ENCODE results near the gene SOCS3. TPM values are rescaled to one million over a fixed set of nuclear protein-coding genes. Genes with fewer than 3 reads are reported as not detected.
A peak's percentile ranks its signal among the peaks of the same experiment; 100 is the strongest.
"Not testable (repeated sequence)": the region's sequence is repeated elsewhere in the genome, so short reads cannot be mapped to it uniquely, and the experiment has no call there.

SOCS3 gene
- total RNA-seq, 1 donor from 2014 or later = 49.9 TPM

DNA sequence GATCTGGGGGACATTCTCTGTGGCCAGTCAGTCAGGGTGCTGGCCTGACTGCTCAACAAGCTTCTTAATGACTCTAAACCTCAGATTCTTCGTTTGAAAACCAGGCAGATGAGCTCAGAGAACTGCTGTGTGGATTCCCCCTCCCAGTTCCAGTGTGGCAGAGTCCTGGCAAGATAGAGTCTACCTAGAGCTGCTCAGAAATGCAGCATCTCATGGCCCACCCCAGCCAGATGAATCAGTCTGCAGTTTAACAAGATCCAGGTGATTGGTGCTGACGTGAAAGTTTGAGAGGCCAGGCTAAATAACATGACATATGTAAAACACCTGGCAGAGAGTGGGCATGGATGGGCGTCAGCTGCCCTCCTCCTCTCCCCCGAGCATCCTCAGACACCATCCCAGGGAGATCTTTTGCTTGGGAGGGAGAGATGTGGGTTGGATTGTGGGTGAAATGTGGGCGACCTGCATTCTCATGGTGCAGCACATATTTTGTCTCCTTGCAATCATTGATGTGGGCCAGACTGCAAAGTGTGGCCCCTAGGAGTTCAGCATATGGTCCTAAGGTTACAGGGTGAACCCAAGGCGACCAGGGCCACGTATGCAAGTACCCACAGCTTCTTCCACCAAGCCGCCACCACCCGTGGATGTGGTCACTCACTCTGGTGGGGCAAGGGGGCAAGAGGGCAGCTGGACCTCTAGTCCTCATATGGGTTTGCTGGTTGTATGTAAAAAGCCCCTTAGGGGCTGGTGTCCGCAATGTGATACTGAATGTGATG lies 19.5 kb downstream of the SOCS3 start:
- intact Hi-C loops (cut with DNase I) = loop anchor here (5.0 kb wide), 1 partner anchor 48 kb away; no protein-coding TSS in a partner anchor
- no peak for DNase-seq (ENCODE audit: low spot score)

DNA sequence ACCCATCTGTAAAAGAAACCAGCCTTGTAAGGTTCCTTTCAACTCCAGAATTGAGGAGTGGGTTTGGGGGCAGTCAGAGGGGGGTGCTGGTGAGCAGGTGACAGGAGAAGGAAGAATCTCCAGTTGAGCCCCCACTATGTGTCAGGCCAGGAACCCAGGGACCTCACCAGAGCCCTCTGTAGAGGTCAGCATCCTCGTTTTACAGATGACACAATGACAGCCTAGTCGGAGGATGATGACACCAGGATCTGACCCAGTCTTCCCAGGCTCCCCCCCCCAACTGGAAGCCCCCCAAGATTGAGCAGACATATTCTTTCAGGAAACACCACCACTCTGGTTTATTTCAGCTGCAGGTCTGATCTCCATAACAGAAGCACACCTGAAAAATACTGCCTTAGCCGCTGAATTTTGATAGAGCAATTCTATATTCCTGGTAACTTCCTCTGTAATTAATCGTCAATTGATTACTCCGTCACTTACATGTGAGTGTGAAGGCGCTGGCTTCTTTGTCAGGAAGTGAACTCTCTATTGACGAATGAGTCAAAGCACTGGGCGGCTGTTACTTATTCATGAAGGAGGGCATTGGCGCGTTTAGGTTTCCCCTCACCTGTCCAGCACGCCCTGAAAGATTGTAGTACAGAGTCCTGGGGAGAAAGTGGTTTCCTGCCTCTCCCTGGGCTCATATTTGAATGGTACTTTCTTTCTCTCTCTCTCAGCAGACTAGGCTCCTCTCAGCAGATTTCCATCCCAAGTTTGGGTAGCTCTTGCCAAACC lies 21.2 kb downstream of the SOCS3 start:
- DNase-seq (ENCODE audit: low spot score) = no peak
- intact Hi-C loops (cut with DNase I) = no loop called here

DNA sequence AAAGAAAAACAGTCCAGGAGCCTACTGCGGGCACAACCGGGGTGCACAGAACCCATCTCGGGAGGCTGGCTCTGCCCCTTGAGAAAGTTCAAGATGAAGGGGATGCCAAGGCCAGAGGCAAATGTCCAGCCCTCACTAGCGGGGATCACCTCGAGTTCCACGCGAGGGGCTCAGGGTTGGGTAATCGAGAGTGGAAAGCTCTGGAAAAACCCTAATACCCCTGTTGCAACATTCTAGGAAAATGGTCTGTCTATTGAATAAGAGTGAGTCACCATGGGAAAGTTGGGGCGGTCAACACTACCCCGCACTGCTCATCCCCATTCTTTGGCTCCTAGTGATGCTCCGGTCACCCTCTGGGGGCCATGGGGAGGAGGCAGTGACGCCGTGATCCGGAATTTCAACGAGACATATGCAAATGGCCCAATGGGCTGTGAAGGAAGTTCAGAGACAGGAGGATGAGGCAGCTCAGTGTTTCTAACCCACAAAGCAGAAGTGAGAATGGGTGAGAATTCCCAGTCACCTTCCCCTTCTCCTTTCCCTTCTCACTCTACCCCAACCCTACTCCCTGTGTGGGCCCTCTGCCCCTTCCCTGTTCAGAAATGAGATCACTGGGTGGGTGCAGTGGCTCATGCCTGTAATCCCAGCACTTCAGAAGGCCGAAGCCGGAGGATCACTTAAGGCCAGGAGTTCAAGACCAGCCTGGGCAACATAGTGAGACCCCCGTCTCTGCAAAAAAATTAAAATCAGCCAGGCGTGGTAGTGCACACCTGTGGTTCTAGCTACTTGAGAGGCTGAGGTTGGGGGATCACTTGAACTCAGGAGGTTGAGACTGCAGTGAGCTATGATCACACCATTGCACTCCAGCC lies 22.4 kb downstream of the SOCS3 start:
- DNase-seq (ENCODE audit: low spot score) = no peak
- intact Hi-C loops (cut with DNase I) = no loop called here

DNA sequence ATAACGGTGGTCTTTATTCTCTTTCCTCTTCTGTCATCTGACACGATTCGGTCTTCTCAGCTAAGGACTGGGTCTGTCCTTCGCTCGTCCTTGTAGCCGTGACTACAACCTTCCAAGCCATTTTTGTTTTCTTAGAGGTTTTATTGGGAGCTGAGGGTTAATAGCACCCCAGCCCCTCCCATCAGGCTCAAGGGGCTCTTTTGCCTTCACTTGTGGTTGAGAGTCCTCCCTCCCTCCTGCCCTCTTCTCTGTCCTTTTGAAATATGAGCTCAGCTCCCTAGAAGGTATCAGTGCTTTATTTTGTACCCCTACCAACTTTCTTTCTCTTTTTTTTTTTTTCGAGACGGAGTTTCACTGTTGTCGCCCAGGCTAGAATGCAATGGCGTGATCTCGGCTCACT lies 24.7 kb downstream of the SOCS3 start:
- DNase-seq (ENCODE audit: low spot score) = no peak
- intact Hi-C loops (cut with DNase I) = no loop called here

DNA sequence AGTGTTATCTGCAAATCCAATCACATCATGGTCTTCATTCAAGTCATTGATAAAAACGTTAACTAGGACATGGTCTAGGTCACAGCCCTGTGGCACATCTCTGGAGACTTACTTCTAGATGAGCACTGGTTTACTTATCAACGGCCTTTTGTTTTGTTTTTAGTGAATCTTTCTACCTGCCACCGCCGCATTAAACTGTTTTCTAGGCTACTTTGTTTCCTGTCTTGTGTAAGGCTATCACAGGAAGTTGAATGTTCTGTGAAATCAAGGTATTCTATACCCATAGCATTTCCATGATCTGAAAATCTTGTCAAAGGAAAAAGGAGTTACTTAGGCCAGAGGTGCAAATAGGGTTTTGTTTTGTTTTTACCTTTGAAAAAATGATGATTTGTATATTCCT lies 26.9 kb downstream of the SOCS3 start:
- no peak for DNase-seq (ENCODE audit: low spot score)
- intact Hi-C loops (cut with DNase I) = no loop called here

DNA sequence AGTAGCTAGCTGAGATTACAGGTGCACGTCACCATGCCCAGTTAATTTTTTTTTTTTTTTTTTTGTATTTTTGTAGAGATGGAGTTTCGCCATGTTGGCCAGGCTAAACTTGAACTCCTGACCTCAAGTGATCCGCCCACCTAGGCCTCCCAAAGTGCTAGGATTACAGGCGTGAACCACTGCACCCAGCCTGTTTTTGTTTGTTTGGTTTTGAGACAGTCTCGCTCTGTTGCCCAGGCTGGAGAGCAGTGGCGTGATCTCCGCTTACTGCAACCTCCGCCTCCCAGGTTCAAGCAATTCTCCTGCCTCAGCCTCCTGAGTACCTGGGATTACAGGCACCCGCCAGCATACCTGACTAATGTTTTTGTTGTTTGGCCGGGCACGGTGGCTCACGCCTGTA lies 28.5 kb downstream of the SOCS3 start:
- DNase-seq (ENCODE audit: low spot score); intact Hi-C loops (cut with DNase I): not testable (repeated sequence)

DNA sequence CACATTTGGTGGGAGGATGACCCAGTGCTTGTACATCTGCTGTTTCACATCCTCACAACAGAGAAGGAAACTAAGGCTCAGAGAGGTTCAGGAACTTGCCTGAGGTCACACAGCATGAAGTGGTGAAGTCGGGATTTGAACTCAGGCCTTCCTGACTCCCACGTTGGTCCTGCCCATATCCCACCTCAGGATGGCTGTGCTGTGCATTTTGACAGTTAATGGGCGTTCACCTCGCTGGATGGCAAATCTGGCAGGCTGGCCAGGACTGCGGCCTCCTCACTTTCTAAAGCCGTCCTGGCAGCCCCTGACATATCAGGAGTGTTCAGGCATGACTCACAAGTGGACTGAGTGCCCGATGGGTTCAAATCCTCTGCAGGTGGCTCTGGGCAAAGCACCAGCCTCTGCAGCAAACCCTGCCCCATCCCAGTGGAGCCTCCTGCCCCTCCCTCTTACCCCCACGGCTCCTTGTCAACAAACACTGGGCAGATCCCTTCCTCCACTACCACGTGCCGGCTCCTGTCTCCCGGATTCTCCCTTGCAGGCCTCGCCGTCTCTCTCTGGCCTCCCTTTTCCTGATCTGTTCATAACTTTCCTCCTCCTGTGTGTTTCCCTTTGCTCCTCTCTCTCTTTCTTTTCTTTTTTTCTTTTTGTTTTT lies 29.2 kb downstream of the SOCS3 start:
- intact Hi-C loops (cut with DNase I) = no loop called here
- DNase-seq (ENCODE audit: low spot score) = no peak

DNA sequence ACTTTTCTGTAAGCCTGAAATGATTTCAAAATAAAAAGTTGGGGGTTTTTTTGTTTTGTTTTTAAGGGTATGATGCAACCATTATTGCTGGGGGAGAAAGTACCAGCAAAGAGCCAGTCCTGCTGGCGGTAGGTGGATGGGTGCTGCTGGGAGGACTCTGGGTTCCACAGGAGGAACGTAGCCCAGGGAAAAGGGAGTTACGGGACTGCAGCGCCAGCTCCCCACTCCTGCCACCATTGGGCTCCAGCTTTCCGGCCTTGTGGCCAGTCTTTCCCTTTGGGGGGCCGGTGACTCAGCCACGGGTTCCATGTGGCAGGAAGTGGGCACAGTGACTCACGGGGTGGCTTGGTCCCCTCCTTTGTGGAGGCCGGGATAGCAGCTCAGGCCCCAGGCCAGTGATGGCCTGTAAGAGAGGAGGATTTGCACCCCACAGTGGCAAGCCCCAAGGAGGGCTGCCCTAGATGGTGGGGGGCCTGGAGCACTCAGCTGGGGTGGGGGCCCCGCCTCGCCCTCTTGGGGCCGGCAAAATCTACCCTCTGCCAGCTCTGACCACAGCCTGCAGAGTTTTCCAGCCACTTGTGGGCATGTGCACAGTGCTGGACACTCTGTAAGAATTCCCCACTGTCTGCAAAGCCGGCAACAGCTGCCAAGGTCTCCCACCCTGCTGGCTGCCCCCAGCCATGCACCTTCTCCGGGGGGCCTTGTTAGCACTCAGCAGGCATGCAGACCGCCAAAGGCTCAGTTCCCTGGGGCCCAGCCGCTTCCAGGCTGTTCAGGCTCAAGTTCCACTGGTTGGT lies 30.4 kb downstream of the SOCS3 start:
- intact Hi-C loops (cut with DNase I) = no loop called here
- no peak for DNase-seq (ENCODE audit: low spot score)

DNA sequence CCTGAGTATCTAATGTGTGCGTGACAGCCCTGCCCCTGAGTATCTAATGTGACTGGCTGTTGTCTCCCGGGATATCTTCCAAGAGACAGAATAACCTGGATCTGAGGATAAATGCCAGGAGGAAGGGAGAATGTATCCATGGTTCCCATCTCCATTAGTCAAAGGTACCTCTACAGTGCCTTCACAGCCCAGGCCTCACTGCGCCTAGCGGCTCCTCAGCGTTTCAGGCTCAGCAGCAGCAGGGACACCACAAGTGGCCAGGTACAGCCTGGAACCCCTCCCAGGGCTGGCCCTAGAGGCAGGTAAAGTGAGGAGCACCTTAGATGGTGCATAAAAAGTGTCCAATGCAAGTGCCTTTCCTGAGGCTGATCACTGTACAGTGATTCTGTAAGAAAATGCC lies 32.0 kb downstream of the SOCS3 start:
- intact Hi-C loops (cut with DNase I) = no loop called here

DNA sequence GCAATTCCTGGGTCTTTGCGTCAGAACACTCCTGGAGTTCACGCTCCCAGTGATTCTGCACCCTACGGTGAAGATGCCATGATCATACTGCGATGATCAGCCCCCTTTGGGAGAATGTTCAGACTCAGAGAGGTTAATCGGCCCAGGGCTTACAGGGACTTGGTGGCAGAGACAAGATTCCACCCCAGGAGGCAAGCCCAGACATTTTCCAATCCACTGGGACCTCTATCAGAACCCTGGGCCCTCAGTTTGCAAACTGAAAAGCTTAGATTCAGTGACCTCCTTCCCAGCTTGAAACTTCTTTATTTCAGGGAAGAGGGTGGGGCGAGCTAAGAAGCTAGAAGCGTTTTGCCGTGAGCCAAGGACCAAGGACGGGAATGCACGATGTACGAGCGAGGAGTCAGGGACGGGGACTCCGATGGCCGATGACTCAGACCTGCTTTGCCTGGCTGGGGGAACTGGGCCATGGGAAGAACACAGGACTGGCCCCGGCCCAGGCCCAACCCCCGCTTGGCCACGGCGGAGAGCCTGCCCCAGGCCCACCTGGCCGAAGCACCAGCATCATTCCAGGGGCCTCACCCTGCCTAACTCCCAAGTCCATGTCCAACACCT lies 34.7 kb downstream of the SOCS3 start:
- DNase-seq (ENCODE audit: low spot score) = no peak
- intact Hi-C loops (cut with DNase I) = no loop called here

More for the DNA sequence above, 32.0 kb downstream of the SOCS3 start:
- no peak for DNase-seq (ENCODE audit: low spot score)

DNA sequence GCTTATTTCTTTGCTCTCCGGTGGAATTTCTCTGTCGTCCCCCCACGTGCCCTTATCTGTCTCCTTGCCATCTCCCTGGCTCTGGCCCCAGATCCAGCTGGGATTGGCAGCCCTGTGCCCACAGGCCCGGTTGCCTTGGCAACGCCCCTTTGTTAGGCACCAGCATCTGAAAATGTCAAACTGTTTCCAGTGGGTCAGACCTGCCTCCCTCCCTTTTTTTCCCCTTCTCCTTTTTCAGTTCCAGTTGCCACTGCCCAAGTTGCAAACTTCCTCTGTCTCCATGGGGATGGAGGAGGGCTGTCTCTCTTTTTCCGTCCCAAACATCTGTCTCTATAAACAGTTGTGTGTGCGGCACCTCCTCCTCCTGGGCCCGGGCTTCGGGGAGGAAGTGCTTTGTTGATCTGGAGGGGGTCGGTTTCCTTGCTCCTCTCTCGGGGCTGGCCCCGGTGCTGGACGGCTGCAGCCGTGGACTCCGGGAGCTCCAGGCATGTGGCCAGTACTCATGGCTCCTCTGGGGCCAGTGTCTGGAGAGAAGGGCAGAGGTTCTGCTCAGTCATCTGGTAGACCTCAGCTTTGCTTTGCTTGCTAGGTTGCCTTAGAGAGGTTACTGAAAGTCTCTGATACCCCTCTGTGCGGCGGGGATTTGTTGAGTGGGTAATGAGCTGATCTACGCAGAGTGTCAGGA lies 35.3 kb downstream of the SOCS3 start:
- DNase-seq (ENCODE audit: low spot score) = peak; percentile 90

DNA sequence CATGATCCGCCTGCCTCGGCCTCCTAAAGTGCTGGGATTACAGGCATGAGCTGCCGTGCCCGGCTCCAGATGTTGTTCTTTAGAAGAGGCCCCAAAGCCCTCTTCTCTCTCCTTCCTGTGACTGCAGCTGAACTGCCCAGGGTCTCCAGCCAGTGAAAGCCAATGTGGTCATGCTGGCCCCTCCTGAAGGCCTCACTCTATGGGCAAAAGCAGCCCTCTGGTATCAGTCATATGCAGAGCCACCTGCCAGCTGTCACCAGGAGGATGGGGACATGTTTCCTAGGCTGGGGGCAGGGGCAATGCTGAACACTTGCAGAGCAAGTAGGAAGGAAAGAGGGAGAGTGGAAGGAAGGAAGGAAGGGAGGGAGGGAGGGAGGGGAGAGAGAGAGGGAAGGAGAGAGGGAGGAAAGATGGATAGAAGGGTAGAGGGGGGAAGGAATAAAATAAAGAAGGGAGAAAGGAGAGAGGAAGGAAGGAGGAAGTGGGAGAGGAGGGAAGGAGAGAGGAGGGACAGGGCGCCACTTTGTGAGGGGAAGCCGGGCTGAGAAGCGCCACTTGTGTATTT lies 36.0 kb downstream of the SOCS3 start:
- intact Hi-C loops (cut with DNase I) = no loop called here
- no peak for DNase-seq (ENCODE audit: low spot score)

More for the DNA sequence above, 35.3 kb downstream of the SOCS3 start:
- intact Hi-C loops (cut with DNase I) = no loop called here

DNA sequence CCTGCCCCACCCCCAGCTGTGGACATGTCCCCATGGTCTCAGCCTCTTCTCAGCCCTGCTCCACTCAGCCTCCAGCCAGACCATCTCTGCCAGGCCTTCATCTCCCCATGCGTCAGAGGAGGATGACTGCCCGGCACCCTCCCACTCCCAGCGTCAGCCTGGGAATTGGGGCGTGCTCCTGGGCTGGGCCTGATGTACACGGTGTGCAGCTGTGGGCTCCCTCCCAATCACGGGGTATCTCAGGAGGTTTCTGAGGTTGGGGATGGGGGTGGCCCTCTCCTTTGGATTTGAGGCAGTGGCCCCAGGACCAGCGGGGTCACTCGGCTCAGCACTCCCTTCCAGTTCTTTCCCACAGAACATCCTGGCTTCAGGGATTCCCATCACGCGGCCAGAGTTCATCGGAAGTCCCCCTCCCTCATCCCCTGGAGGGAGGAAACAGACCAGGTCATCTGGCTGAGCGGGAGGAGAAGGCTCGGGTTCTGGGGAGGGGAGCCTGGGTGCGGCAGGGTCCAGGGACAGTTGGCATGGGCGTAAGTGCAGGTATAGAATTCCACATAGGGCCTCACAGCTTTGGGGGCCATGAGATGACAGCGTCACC lies 36.9 kb downstream of the SOCS3 start:
- no peak for DNase-seq (ENCODE audit: low spot score)
- intact Hi-C loops (cut with DNase I) = no loop called here

DNA sequence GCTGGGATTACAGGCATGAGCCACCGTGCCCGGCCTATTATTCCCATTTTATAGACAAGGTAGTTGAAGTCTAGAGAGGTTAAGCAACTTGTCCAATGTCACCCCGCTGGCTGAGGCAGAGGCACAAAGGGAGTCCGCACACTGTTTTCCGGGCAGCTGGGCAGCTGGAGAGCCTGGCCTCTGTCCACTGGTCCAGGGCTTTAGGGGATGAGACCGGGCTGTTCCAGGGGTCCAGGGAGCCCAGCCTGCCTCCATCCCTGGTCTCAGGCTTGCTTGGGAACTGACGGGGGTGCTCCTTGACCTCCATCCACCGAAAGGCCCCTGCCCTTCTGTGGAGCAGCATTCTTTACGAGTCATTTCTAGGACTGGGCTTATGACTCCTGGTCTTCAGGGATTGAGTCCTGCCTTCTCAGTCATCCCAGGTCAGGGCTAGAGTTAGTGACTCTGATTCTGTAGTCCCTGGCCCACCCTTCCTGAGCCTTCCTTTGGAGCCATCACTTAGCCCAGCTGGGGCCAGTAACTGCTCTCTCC lies 37.5 kb downstream of the SOCS3 start:
- intact Hi-C loops (cut with DNase I) = no loop called here
- DNase-seq (ENCODE audit: low spot score) = no peak

DNA sequence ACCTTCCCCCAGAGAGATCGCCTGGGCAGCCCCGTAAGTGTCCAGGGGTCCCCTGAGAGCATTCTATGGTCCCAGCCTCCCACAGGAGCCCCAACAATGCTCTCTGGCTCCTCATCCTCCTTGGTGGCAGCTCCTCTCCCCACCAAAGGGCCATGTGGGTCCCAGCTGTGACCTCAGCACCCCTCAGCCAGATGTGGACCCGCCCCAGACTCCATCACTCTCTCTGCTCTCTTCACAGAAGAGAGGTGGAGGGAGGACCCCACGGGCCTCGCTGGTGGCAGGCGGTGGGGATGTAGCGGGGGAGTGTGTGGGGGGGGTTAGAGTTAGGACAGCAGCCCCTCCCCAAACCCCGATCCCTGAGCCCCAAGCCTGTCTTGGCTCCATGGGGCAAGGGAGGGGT lies 41.0 kb downstream of the SOCS3 start:
- DNase-seq (ENCODE audit: low spot score) = no peak
- intact Hi-C loops (cut with DNase I) = no loop called here

DNA sequence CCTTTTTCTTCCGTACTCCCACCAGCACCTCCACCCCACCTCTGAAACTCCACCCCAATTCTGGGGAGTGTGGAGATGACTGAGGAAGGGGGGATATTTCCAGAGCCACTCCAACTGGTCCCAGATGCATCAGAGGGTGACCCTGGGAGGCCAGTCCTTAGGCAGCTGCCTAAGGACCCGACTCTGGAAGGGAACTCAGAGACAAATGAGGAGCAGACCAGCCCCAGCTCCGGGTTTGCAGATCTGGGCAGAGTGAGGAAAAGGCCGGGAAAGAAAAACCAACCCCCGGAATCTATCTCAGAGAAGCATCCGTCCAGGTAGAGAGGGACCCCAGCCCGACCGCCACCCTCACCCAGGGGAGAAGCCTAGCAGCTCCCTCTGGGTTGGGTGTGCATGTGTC lies 41.5 kb downstream of the SOCS3 start:
- DNase-seq (ENCODE audit: low spot score) = no peak
- intact Hi-C loops (cut with DNase I) = no loop called here
